Keratinocyte (primary cell): ENCODE measurements around the gene ACSL6.

ENCODE experiments used
- EZH2 ChIP-seq: IDR thresholded peaks from one replicate; pipeline ENCODE4 v1.6.1; 2012; ENCODE audit warnings: inconsistent platforms, mild to moderate bottlenecking, low read length, moderate library complexity
- TF ChIP-seq, protein P1 (sequence below), 3 experiments: IDR thresholded peaks in 1 of 3; conservative IDR thresholded peaks in 1 of 3; optimal IDR thresholded peaks in 1 of 3; 2 replicates in 2 of 3; 3 replicates in 1 of 3; pipeline versions ENCODE3 to v1.5.1; 2011; ENCODE audit warnings: low read length in 3 of 3, mild to moderate bottlenecking in 3 of 3, moderate library complexity in 2 of 3, control low read depth in 1 of 3, inconsistent platforms in 1 of 3; ENCODE audit not compliant: insufficient read depth in 2 of 3; ENCODE audit errors: extremely low read depth in 1 of 3

DNA sequence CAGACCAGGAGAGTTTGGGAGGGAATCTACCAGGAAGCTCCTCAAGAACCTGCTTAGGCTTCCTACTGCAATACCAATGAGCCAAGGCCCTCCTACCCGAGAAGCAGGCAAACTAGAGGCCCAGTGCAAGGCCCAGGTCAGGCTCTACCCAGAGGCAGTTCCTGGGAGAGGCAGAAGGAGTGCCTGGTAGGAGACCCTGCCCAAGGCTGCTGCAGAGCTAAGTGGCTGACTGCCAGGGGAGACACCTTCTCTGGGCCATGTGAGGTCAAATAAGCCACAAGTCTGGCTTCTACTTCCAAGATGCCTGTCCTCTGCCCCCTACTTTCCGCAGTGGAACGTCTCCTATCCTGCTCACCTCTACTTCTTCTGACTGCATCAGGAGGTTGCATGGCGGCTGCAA lies 17.8 kb downstream of the ACSL6 start:
- TF ChIP-seq, protein P1, sequence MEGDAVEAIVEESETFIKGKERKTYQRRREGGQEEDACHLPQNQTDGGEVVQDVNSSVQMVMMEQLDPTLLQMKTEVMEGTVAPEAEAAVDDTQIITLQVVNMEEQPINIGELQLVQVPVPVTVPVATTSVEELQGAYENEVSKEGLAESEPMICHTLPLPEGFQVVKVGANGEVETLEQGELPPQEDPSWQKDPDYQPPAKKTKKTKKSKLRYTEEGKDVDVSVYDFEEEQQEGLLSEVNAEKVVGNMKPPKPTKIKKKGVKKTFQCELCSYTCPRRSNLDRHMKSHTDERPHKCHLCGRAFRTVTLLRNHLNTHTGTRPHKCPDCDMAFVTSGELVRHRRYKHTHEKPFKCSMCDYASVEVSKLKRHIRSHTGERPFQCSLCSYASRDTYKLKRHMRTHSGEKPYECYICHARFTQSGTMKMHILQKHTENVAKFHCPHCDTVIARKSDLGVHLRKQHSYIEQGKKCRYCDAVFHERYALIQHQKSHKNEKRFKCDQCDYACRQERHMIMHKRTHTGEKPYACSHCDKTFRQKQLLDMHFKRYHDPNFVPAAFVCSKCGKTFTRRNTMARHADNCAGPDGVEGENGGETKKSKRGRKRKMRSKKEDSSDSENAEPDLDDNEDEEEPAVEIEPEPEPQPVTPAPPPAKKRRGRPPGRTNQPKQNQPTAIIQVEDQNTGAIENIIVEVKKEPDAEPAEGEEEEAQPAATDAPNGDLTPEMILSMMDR (optimal IDR thresholded peaks at IDR 0.05 in 1 of 3, IDR thresholded peaks at IDR 0.05 in 1 of 3, conservative IDR thresholded peaks at IDR 0.05 in 1 of 3; ENCODE audit: extremely low read depth in 1 of 3, insufficient read depth in 2 of 3, low read length in 3 of 3) = no peak
- no peak for TF ChIP-seq EZH2
